AG09309 (cell line): ENCODE results near the gene SLC31A2.

ENCODE experiments used
- DNase-seq: peaks from one replicate; pipeline ENCODE4 v3.0.0-alpha.2; 2010; ENCODE audit warnings: low read depth
- H3K4me3 ChIP-seq: 2 replicates; pipeline ENCODE4 v1.5.1; 2011; ENCODE audit warnings: mild to moderate bottlenecking, low read depth, low read length, moderate library complexity; ENCODE audit not compliant: control insufficient read depth
- CTCF ChIP-seq: IDR thresholded peaks from 2 replicates; pipeline ENCODE4 v1.5.1; 2011; ENCODE audit warnings: mild to moderate bottlenecking, low read depth, low read length, inconsistent platforms; ENCODE audit not compliant: insufficient read depth, control insufficient read depth; ENCODE audit errors: missing control alignments

Gene SLC31A2

GRCh38 chr9:113186137-113186755 is 35.4 kb downstream of the SLC31A2 start:
- no peak for DNase-seq
- no peak overlapping the region for H3K4me3 ChIP-seq
- no peak for TF ChIP-seq CTCF

- DNase-seq = peak; percentile 75
- no peak for TF ChIP-seq CTCF
- peak overlapping the region; percentile 8 for H3K4me3 ChIP-seq
Observed at GRCh38 chr9:113187929-113188595, 37.3 kb downstream of the SLC31A2 start.

- no peak overlapping the region for H3K4me3 ChIP-seq
- DNase-seq = no peak
- TF ChIP-seq CTCF = no peak
Observed at GRCh38 chr9:113192455-113192854, 41.6 kb downstream of the SLC31A2 start.

- DNase-seq = no peak
- no peak for TF ChIP-seq CTCF
- H3K4me3 ChIP-seq = no peak overlapping the region
Observed at GRCh38 chr9:113199683-113200329, 49.0 kb downstream of the SLC31A2 start.

DNA sequence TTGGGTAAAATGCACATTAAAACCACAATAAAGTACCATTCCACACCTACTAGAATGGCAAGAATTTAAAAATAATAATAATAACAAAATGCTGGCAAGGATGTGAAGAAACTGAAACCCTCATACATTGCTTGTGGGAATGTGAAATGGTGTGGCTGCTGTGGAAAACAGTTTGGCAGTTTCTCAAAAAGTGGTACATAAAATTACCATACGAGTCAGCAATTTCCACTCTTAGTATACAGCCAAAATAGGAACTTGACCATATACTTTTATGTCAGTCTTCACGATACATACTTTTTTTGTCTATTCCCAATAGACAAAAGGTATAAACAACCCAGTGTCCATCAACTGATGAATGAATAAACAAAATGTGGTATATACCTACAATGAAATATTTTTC is 54.6 kb downstream of the SLC31A2 start:
- DNase-seq = no peak
- no peak overlapping the region for H3K4me3 ChIP-seq
- TF ChIP-seq CTCF = no peak

DNA sequence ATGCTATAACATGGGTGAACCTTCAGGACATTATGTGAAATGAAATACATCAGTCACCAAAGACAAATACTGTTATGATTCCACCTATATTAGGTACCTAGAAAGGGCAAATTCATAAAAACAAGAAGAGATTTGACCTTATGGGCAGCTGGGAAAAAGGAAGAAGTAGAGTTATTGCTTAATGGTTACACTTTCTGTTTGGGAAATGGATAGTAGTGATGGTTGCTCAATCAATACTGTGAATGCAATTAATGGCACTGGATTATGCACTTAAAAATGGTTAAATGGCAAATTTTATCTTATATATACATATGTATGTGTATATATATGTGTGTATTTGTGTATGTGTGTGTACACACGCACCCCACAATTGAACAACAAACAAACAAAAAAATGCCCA is 55.1 kb downstream of the SLC31A2 start:
- TF ChIP-seq CTCF = no peak
- no peak overlapping the region for H3K4me3 ChIP-seq
- no peak for DNase-seq
